SIG-M5 treated with dmso at 0.1 percent for 504 hours (cell line): ENCODE results near the gene ZBTB11.
"Not testable (repeated sequence)": the region's sequence is repeated elsewhere in the genome, so short reads cannot be mapped to it uniquely, and the experiment has no call there.

ENCODE experiments used
- DNase-seq: peaks from one replicate; lab custom pipeline; 2025; ENCODE audit not compliant: unreplicated experiment; lab: John Stamatoyannopoulos, UW

The ZBTB11 gene

GRCh38 chr3:101691685-101692671 lies 15.0 kb upstream of the ZBTB11 start:
- DNase-seq = not testable (repeated sequence)

- DNase-seq = no peak
These were observed 14.0 kb upstream of the ZBTB11 start for GRCh38 chr3:101690972-101691371.

GRCh38 chr3:101689286-101689685 lies 12.4 kb upstream of the ZBTB11 start:
- DNase-seq = no peak

GRCh38 chr3:101687142-101687931 lies 10.4 kb upstream of the ZBTB11 start:
- no peak for DNase-seq

GRCh38 chr3:101685870-101686307 lies 9.0 kb upstream of the ZBTB11 start:
- DNase-seq = no peak

- no peak for DNase-seq
These were observed 8.1 kb upstream of the ZBTB11 start for GRCh38 chr3:101685050-101685400.

- no peak for DNase-seq
These were observed 3.5 kb upstream of the ZBTB11 start for GRCh38 chr3:101680466-101680865.

- not testable (repeated sequence) for DNase-seq
These were observed 1.9 kb upstream of the ZBTB11 start for GRCh38 chr3:101678837-101679236.

GRCh38 chr3:101677436-101678286 lies 729 bp upstream of the ZBTB11 start:
- no peak for DNase-seq

GRCh38 chr3:101676216-101676764 lies 642 bp downstream of the ZBTB11 start:
- DNase-seq = no peak

GRCh38 chr3:101675709-101676215 lies 1.2 kb downstream of the ZBTB11 start:
- DNase-seq = no peak

GRCh38 chr3:101674518-101674917 lies 2.4 kb downstream of the ZBTB11 start:
- DNase-seq = no peak

- no peak for DNase-seq
These were observed 3.0 kb downstream of the ZBTB11 start for GRCh38 chr3:101673953-101674352.

GRCh38 chr3:101671014-101671413 lies 5.9 kb downstream of the ZBTB11 start:
- DNase-seq = no peak

GRCh38 chr3:101667844-101668243 lies 9.1 kb downstream of the ZBTB11 start:
- no peak for DNase-seq

GRCh38 chr3:101667331-101667730 lies 9.6 kb downstream of the ZBTB11 start:
- DNase-seq = no peak

- DNase-seq = no peak
These were observed 11.1 kb downstream of the ZBTB11 start for GRCh38 chr3:101665851-101666250.

- no peak for DNase-seq
These were observed 11.6 kb downstream of the ZBTB11 start for GRCh38 chr3:101665357-101665756.

GRCh38 chr3:101660714-101661113 lies 16.2 kb downstream of the ZBTB11 start:
- DNase-seq = no peak

GRCh38 chr3:101656651-101657050 lies 20.3 kb downstream of the ZBTB11 start:
- no peak for DNase-seq
